GM21619 (cell line): ENCODE results near the gene FTCD.
"Not testable (repeated sequence)": the region's sequence is repeated elsewhere in the genome, so short reads cannot be mapped to it uniquely, and the experiment has no call there.

Experiments used
- ATAC-seq: cut with Tn5 transposase; IDR thresholded peaks from one replicate; pipeline ENCODE4 v1.9.1; 2021; ENCODE audit not compliant: unreplicated experiment

Gene FTCD

DNA sequence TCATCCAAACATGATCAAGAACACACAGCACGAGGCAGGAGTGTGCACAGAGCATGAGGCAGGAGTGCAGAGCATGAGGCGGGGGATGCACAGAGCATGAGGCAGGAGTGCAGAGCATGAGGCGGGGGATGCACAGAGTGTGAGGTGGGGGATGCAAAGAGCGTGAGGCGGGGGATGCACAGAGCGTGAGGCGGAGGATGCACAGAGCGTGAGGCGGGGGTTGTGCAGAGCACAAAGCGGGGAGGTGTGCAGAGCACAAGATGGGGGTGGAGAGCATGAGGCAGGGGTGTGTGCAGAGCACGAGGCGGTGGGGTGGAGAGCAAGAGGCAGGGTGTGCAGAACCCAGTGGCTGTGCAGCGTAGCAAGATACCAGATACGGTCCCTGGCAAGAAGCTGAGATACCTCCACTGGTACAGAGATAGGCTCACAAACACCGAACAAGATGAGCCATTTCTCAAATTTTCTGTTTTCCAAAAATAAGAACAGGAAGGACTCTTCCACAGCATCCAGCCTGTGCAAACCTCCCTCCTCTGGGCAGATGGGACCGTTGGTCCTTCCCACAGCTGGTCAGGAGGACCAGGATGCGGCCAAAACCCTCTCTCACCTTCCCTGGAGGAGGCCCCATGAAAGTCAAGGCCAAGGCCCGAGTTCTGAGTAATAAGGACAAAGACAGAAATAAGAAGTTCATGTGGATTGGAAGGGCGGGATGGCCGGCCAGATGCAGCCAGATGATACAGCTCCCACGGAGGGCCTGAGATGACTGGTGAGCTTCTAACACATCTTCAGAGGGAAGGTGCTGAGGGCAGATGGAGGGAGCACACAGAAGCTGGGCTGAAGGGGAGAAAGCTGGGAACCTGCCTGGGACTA lies 16.9 kb upstream of the FTCD start:
- ATAC-seq, result no peak

DNA sequence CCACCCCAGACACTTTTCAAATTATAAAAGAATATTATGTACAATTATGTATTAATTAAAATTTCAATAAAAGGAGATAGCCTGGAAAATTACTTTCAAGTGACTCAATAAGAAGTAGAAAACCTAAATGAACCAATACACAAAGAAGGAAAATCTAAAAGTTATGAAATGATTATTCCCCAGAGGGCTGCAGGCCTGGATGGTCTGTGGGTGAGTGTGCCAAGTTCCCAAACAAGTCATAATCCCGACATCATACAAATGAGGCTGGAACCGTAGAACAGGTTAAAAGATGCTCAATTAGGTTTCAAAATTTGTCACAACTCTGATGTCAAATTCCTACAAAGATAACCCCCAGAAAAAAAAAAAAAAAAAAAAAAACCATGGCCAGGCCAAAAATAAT lies 16.2 kb upstream of the FTCD start:
- no peak for ATAC-seq

DNA sequence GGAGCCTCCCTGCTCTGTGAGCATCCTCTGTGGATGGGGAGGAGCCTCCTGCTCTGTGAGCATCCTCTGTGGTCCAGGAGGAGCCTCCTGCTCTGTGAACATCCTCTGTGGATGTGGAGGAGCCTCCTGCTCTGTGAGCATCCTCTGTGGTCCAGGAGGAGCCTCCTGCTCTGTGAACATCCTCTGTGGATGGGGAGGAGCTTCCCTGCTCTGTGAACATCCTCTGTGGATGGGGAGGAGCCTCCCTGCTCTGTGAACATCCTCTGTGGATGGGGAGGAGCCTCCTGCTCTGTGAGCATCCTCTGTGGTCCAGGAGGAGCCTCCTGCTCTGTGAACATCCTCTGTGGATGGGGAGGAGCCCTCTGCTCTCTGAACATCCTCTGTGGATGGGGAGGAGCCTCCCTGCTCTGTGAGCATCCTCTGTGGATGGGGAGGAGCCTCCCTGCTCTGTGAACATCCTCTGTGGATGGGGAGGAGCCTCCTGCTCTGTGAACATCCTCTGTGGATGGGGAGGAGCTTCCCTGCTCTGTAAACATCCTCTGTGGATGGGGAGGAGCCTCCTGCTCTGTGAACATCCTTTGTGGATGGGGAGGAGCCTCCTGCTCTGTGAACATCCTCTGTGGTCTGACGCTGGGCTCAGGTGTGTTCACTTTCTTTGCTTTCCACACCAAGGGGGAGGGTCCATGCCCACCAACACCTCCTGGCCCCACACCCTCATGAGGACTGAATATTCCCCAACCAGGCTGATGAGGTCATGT lies 15.2 kb upstream of the FTCD start:
- not testable (repeated sequence) for ATAC-seq

DNA sequence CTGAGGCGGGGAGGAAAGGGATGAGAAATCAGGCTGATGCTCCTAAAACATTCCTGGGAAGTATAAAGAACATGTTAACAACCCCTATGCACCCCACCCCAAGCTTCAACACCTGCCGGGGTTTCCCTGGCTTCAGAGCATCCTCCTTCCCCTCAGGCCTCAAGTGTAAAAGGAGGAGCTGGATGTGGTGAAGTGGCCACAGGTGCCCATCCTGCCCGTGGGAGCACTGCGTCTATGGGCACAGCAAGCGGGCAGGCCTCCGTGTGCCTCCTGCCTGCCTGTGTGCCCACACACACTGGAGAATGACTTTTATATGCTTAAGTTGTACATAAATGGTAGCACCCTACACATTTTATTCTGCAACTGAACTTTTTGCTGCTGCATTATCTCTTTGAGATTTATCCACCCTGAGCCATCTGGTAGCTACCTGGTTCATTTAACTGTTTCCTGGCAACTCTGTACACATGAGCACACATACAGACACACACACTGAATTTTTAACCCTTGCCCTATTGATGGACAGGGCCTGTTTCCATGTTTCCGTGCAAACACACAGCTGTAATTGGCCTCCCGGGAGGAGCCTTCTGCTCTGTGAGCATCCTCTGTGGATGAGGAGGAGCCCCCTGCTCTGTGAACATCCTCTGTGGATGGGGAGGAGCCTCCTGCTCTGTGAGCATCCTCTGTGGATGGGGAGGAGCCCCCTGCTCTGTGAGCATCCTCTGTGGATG lies 13.4 kb upstream of the FTCD start:
- ATAC-seq, result no peak

DNA sequence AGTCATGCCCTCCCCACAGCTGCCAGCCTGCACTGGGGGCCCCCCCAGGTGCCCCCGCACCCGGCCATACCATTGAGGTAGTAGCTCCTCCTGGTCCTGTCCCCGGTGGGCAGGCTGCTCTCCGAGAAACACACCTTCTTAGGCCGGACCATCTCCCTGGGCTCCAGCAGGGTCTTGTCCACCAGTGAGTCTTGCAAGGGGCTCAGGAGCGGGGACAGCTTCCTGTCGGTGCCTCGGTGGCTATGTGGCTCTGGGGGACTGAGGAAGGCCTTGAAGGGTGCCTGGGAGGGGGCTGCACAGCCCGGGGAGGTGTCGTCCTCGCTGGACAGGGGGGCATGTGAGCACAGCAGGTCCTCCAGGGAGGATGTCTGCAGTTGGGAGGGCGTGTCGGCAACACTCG lies 12.9 kb upstream of the FTCD start:
- no peak for ATAC-seq

DNA sequence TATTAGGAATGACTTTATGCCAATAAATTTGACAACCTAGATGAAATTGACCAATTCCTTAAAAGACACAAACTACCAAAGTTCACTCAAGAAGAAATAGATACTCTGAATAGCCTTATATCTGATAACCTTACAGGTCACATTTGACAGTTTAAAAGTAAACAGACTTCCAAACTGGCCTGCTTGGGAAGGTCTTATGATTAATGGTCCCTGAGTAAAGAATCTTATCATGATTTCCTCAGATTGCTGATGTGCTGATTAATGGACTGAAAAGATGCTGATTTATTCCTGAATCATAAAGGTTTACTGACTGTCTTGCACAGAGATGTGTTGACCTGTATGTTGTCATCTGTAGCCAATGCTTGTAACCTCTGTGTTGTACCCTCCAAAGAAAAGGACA lies 9.7 kb upstream of the FTCD start:
- ATAC-seq, result no peak

DNA sequence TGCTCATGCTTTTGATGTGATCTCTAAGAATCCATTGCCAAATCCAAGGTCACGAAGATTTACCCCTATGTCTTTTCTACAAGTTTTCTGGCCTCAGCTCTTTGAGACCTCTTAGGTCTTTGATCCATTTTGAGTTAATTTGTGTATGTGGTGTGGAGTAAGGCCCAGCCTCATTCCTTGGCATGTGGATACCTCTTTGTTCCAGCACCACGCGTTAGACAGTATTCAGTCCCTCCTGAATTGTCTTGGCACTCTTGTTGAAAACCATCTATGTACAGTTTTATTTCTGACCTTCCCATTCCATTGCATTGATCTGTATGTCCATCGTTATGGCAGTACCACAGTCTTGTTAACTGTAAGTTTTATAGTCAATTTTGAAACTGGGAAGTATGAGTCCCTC lies 8.0 kb upstream of the FTCD start:
- no peak for ATAC-seq

DNA sequence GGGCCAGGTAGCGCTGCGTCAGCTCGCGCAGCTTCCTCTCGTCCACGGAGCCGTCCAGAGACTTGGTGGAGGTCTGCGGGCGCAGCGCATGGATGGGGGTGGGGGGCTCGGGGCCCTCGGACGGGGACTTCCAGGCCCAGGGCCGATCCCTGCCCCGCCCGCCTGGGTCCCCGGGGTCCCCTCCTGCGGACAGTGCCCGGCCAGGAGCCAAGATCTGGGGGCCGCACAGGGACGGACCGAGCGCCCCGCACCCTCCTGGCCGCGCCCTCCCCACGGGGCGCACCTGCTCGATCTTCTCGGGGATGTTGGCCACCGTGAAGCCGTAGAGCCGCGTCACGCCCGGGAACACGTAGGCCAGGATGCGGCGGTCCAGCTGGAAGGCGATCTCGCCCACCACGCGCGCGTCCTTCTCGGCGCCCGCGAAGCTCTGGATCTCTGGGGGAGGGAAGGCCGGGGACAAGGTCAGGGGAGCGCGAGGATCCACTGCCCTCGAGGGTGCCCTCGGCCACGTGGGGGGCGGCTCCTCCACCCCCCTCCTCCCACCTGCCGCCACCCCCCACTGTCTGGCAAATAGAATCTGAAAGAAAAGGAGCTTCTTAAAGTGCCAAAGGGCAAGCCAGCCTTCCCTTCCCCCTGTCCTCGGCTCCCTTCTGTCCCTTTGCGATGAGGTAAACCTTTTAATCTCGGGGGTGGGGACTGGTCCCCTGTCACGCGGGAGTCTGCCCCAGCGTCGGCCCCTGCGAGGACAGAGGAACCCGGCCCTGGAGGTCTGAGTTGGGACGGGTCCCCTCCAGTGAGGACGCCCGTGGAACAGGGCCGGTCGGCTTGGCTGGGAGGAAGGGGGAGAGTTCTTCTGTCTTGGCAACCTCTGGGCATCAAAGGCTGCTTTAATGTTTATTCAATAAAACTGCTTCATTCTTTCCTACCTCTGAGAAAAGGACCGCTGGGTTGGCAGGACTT lies 6.5 kb upstream of the FTCD start:
- no peak for ATAC-seq

DNA sequence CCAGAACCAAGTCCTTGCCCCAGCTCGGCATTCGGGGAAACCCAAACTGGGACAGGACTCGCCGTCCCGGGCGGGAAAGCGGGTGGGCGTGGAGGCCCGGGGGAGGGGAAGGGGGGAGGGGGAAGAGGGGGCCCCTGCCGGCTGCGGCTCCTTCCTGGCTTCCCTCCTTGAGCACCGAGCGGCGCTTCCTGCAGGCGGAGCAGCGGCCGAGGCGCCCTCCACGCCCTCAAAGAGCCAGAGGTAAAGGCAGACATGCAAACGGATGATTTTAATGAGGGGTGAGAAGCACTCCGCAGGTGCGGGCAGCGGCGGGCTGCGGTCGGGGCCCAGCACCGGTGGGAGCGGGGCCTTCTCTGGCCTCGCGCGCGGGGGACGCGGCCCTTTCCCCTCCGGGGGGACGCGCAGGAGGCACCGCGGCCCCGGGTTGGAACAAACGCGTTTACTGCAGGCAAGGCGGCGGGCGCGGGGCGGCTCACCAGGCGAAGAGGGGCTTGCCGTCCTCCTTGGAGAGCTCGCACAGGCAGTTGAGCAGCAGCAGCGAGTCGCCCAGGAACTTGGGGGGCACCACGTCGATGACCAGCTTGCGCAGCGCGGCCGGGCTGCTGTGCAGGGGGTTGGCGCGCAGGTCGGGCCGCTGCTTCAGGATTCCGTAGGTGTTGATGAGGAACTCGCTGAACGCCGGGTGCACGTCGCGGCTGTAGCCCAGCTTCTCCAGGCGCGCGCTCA lies 5.7 kb upstream of the FTCD start:
- no peak for ATAC-seq

DNA sequence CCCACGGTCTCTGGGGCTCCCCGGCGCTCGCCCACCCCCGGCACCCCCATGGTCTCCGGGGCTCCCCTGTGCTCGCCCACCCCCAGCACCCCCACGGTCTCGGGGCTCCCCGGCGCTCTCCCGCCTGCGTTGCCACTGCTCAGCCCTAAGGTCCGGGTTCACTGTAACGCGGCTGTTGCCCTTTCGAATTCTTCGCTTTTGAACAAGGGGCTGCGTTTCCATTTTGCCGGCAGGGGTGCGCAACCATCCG lies 5.2 kb upstream of the FTCD start:
- ATAC-seq, result no peak

DNA sequence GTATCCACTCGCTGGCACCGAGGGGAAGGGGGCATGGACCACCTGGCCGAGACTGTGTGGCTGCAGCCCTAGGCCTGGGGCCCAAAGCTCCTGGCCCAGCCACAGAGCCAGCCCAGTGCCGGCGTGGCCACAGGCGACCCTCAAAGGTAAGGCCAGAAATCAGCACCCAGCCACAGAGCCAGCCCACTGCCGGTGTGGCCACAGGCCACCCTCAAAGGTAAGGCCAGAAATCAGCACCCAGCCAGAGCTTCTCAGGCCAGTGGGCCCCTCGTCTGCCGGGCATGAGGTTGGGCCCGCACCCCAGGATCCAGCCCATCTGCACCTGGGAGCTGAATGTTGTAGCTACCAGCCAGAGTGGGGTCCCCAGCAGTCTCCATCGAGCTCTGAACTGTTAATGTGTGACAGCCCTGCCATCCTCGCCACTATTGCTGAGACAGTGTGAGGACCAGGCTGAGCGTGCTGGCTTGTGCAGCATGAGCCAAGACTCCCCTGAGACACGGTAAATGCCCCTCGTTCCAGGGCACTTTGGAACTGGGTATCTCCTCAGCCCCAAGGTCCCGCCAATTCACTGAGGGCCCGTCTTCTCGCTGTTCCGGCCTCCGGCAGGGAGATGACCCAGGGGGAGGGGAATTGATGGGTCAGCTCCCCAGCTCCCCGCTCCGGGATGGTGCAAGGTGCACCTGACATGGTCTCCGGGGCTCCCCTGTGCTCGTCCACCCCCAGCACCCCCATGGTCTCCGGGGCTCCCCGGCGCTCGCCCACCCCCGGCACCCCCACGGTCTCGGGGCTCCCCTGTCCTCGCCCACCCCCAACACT lies 4.7 kb upstream of the FTCD start:
- no peak for ATAC-seq

DNA sequence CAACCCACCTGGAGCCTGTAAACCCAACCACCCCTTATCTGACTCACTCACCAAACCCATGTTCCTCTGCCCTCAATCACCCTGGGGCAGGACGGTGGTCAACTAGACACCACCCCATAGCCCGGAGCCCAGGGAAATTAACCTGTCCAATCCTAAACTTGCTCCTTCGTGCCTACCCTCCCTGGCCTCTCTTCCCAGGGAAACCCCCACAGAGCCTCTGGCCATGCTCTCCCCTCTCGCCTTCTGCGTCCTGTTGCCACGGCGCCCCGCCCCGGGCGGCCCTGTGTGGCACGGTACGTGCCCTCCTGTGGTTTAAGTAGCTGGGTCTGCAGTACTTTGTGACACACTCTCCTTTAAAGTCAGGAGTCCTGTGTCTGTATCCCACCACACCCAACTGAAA lies 4.0 kb upstream of the FTCD start:
- ATAC-seq, result no peak

DNA sequence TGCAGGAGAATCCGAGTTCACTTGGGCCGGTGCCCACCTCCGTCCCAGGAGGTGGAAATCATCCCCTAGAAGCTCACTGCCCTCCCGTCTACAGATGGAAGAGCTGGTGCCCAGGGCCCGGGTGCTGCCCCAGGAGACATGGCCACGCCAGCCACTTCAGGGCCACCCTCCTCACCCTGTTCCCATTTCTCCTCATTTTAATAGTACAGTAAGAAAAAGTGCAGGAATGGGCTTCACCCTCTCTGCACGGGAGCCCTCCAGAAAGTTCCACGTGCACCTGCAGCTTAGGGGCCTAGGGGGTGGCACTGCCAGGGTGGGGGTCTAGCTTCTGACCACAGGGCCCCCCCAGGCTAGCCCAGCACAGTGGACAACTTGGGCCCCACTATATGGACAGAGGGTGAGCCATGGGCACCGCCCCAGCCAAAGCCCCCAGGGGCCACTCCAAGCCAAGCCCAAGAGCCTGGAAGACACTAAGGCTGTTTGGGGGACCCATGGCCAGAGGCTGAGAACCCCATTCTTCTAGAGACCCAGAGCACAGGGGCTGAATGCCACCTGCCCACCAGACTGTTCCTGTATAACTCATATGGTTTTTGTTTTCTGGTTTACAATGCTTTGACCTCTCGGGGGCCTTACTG lies 3.4 kb upstream of the FTCD start:
- ATAC-seq, result no peak

DNA sequence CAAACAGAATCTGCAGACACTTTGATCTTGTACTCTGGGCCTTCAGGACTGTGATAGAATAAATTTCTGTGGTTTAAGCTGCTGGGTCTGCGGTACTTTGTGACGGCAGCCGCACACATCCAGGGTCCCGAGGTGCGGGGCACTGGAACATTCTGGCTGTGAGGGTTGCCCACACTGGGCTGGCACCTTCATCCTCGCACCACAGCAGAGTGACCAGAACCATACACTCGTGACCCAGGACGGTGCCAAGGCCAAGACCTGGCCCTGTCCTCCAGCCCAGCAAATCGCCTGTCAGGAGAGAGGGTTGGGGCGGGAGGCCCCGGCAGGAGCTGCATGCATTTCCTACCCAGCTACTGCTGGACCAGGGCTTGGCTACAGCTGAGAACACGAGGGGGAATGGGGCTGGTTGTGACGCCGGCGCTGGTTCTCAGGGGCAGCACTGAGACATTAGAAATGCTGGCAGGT lies 2.6 kb upstream of the FTCD start:
- ATAC-seq, result no peak

DNA sequence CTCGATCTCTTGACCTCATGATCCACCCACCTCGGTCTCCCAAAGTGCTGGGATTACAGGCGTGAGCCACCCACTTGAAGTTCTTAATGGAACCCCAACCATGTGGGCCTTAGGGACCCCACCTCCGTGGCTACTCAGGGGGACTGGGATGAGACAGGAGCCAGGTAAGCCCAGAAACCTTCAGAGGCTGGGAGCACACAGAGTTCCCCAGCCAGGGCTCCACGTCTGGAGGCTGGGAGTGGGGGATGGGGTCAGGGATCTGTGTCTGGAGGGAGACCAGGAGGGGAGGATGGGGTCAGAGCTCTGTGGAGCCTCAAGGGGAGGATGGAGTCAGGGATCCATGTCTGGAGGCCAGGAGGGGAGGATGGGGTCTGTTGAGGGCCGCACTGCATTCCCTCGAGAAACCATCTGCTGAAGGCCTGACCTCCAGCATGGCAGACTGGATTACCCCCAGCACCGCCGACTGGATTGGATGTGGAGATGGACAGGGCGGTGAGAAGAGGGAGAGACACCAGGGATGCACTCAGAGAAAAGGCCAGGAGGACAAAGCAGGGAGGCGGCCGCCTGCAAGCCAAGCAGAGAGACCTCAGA lies 2.1 kb upstream of the FTCD start:
- ATAC-seq, result no peak

DNA sequence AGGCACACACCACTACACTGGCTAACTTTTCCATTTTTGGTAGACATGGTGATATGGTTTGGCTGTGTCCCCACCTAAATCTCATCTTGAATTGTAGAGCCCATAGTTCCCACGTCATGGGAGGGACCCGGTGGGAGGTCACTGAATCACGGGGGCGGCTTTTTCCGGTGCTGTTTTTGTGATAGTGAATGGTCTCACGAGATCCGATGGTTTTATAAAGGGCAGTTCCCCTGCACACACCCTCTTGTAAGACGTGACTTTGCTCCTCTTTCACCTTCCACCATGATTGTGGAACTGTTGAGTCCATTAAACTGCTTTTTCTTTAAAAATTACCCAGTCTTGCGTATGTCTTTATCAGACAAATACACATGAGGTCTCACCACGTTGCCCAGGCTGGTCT lies 1.3 kb upstream of the FTCD start:
- no peak for ATAC-seq

DNA sequence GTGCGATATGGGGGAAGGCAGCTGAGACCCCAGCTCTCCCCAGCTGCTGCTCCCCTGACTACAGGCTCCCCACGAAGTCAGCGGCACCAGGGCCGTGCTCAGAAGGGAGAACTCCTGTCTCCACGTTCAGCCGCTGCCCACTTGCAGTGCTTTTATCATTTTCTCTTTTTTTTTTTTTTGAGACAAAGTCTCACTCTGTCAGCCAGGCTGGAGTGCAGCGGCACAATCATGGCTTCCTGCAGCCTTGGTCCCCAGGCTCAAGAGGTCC lies 933 bp upstream of the FTCD start:
- no peak for ATAC-seq

DNA sequence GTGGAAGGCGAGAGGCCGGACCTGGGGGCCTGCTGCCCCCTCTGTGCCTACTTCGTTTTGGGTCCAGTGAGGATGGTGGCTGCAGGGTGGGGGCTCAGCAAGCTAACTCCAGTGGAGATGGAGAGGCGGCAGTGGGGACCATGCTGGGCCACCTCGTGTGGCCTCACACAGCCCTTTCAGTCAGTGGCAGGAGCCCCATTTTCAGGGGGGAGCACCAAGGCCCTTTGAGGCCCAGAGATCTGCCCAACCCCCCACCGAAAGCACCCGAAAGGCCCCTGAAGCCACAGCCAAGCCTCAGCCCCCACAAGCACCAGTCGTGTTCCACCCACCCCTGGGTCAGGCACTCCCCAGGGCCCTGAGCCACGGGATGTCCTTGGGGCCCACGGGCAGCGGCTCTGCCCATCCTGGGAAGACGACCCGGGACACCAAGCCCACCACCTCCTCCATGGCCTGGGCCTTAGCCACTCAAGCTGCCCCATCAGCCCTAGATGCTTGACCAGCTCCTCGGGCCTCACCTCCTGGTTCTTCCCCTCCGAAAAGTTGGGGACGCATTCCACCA lies 345 bp downstream of the FTCD start:
- no peak for ATAC-seq
